Body of pancreas (tissue), 4 donors: ENCODE measurements around the gene CAMK2B. TPM values are rescaled to one million over a fixed set of nuclear protein-coding genes. Genes with fewer than 3 reads are reported as not detected.
"Not testable (repeated sequence)": the region's sequence is repeated elsewhere in the genome, so short reads cannot be mapped to it uniquely, and the experiment has no call there.

Experiments
- ATAC-seq: fragments of 150-250 bp; one replicate; pipeline ENCODE4 v1.9.1; 2016
- DNase-seq, 4 donors: peaks; one replicate each; pipeline ENCODE4 v3.0.0-alpha.2; 2019
- H3K27ac ChIP-seq, 4 donors: fragments of 200-600 bp; sonication (generic); 1 replicate in 3 of 4; 2 replicates in 1 of 4; pipeline versions ENCODE4 v1.5.1 to v1.6.1; 2016 to 2019; ENCODE audit warnings: mild to moderate bottlenecking in 1 of 4, mixed read lengths in 1 of 4, moderate library complexity in 1 of 4
- H3K27me3 ChIP-seq, 2 donors: fragments of 200-600 bp; sonication (generic); one replicate each; pipeline ENCODE4 v1.6.0; 2016; ENCODE audit warnings: mild to moderate bottlenecking in 1 of 2
- H3K36me3 ChIP-seq, 2 donors: fragments of 200-600 bp; sonication (generic); replicated peaks in 1 of 2; 2 replicates each; pipeline ENCODE4 v1.5.1; 2016; ENCODE audit warnings: low read depth in 2 of 2; ENCODE audit not compliant: insufficient read depth in 1 of 2
- H3K4me1 ChIP-seq: fragments of 200-600 bp; sonication (generic); one replicate; pipeline ENCODE4 v1.6.0; 2016
- H3K4me3 ChIP-seq, 2 donors: fragments of 200-600 bp; sonication (generic); 1 replicate in 1 of 2; 2 replicates in 1 of 2; pipeline ENCODE4 v1.5.1; 2016 to 2019
- H3K9me3 ChIP-seq, 3 donors: fragments of 200-600 bp; sonication (generic); 1 replicate in 2 of 3; 2 replicates in 1 of 3; pipeline ENCODE4 v1.5.1; 2016
- POLR2A ChIP-seq, 3 donors: fragments of 450-650 bp; IDR thresholded peaks; one replicate each; pipeline ENCODE4 v1.6.1; 2016; ENCODE audit warnings: antibody characterized with exemption in 3 of 3, mild to moderate bottlenecking in 2 of 3
- WGBS, 2 donors: methylation state at CpG; one replicate each; pipeline ENCODE4 v1.1.5; 2017; 5-methylcytosine and 5-hydroxymethylcytosine counted together
- intact Hi-C: fragments of 100-400 bp; cut with DNase I; formaldehyde crosslinking; loops from one replicate; pipeline ENCODE4 v1.15.1; 2023
- total RNA-seq, 2 donors: library from RNA; depleted of rRNA; stranded (reverse); fragments of >200 nt; gene quantifications; one replicate each; pipeline ENCODE4 v1.1.0, GENCODE V29; 2016
- TF ChIP-seq, protein P1 (sequence below), 7 experiments: fragments of 450-650 bp in 4 of 7; fragments of 200-600 bp in 3 of 7; sonication (generic) in 3 of 7; IDR thresholded peaks; one replicate each; pipeline ENCODE4 v1.5.1; 2016 to 2019; ENCODE audit warnings: antibody characterized with exemption in 7 of 7

CAMK2B gene
- total RNA-seq, 2 donors from 2014 or later = 0.52 to 7.6 TPM

DNA sequence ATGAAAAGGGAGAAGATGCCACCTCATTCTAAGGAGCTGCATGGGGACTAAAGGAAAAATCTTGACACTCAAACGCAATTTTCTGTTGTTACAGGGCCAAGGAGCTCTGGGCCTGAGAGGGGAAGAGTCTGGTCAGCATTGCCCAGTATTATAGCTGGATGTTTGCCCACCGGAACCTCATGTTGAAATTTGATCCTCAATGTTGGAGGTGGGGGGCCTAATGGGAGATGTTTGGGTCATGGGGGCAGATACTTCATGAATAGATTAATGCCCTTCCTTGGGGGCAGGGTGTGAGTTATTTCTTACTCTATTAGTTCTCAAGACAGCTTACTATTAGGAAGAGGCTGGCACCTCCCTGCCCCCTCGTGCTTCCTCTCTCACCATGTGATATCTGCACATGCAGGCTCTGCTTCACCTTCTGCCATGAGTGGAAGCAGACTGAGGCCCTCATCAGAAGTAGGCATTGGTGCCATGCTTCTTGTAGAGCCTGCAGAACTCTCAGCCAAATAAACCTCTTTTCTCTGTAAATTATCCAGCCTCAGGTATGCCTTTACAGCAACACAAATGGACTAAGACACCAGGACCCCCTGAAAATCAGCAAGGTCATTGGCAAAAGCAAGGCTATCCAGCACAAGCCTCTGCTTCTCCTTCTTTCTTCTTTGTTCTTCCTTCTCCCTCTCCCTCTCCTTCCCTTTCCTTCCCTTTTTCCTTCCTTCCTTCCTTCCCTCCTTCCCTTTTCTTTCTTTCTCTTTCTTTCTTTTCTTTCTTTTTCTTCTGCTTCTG lies 151.3 kb downstream of the CAMK2B start:
- ATAC-seq = no peak
- Histone ChIP-seq H3K27me3 (no peaks in the 10 kb centered on the region), H3K27ac (no peak overlapping the region), H3K4me1 (no peaks in the 10 kb centered on the region), H3K36me3 (no peaks in the 10 kb centered on the region), H3K9me3 (no peaks in the 10 kb centered on the region), H3K4me3 (no peak overlapping the region)
- TF ChIP-seq POLR2A (IDR thresholded peaks at IDR 0.05) = no peak
- TF ChIP-seq, protein P1, sequence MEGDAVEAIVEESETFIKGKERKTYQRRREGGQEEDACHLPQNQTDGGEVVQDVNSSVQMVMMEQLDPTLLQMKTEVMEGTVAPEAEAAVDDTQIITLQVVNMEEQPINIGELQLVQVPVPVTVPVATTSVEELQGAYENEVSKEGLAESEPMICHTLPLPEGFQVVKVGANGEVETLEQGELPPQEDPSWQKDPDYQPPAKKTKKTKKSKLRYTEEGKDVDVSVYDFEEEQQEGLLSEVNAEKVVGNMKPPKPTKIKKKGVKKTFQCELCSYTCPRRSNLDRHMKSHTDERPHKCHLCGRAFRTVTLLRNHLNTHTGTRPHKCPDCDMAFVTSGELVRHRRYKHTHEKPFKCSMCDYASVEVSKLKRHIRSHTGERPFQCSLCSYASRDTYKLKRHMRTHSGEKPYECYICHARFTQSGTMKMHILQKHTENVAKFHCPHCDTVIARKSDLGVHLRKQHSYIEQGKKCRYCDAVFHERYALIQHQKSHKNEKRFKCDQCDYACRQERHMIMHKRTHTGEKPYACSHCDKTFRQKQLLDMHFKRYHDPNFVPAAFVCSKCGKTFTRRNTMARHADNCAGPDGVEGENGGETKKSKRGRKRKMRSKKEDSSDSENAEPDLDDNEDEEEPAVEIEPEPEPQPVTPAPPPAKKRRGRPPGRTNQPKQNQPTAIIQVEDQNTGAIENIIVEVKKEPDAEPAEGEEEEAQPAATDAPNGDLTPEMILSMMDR (IDR thresholded peaks at IDR 0.05) = no peak
- WGBS, 2 donors = 43 to 44% methylated on average over 3 of the region's 3 CpGs
- DNase-seq = no peak
- intact Hi-C loops = no loop called here

DNA sequence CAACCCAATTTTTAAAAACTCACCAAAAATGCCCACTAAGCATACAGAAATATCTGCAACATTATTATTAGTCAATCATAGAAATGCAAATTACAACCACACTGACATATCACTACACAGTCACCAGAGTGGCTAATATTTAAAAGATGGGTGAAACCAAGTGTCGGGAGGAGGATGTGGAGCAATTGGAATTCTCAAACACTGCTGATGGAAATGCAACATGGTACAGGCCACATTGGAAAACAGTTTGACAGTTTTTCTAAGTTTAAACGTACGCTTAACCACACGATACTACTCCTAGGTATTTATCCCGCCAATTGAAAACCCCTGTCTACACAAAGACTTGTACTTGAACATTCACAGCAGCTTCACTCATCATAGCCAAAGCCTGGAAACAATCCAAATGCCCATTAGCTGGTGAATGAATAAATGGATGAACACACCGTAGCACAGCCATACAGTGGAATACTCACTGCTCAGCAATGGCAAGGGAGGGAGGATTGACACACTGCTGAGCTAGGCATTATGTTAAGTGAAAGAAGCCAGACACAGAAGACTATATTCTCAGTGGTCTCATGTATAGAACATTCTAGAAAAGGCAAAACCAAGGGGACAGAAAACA lies 152.5 kb downstream of the CAMK2B start:
- no peak overlapping the region for H3K4me3 ChIP-seq
- H3K36me3 ChIP-seq = no peaks in the 10 kb centered on the region
- intact Hi-C loops = no loop called here
- no peak for TF ChIP-seq POLR2A (IDR thresholded peaks at IDR 0.05)
- TF ChIP-seq, protein P1 (IDR thresholded peaks at IDR 0.05) = no peak
- ATAC-seq (no peak), DNase-seq (no peak)
- no peaks in the 10 kb centered on the region for H3K27me3 ChIP-seq
- 69 to 79% methylated on average over 6 of the region's 6 CpGs for WGBS, 2 donors
- H3K4me1 ChIP-seq = no peaks in the 10 kb centered on the region
- H3K9me3 ChIP-seq = no peaks in the 10 kb centered on the region
- no peak overlapping the region for H3K27ac ChIP-seq

DNA sequence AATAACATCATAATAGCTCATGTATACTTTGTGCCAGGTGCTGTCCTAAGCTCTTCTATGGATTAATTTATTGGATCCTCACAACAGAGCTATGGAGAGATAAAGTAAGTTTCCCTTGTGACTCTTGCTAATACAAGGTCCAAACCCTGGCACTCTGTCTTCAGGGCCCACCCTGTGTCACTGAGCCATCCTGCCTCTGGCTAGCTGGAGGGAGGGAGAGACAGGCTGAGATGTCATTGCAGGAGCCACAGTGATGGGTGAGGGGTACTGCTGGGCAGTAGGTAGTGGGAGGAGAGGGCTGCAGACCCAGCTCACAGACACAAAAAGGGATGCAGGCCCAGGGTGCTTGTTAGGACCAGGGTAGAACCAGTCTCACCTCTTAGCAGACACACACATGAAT lies 153.0 kb downstream of the CAMK2B start:
- Histone ChIP-seq H3K4me3 (no peak overlapping the region), H3K36me3 (no peaks in the 10 kb centered on the region), H3K27me3 (no peaks in the 10 kb centered on the region), H3K4me1 (no peaks in the 10 kb centered on the region), H3K9me3 (no peaks in the 10 kb centered on the region), H3K27ac (no peak overlapping the region)
- TF ChIP-seq, protein P1 (IDR thresholded peaks at IDR 0.05) = no peak
- TF ChIP-seq POLR2A (IDR thresholded peaks at IDR 0.05) = no peak
- ATAC-seq = no peak
- intact Hi-C loops = no loop called here
- DNase-seq = no peak

- not testable (repeated sequence) for H3K27ac ChIP-seq, H3K4me3 ChIP-seq
- WGBS, 2 donors = 90 to 93% methylated on average over 9 of the region's 9 CpGs
Measured at GRCh38 chr7:44171901-44172300, 153.5 kb downstream of the CAMK2B start.

GRCh38 chr7:44167920-44168319 lies 157.5 kb downstream of the CAMK2B start:
- Histone ChIP-seq H3K27ac (no peak overlapping the region), H3K9me3 (no peaks in the 10 kb centered on the region), H3K4me3 (no peak overlapping the region), H3K36me3 (no peaks in the 10 kb centered on the region), H3K27me3 (no peaks in the 10 kb centered on the region), H3K4me1 (no peaks in the 10 kb centered on the region)
- TF ChIP-seq POLR2A (IDR thresholded peaks at IDR 0.05) = no peak
- TF ChIP-seq, protein P1 (IDR thresholded peaks at IDR 0.05) = no peak
- no peak for ATAC-seq
- DNase-seq = no peak
- intact Hi-C loops = no loop called here

More at GRCh38 chr7:44171901-44172300, 153.5 kb downstream of the CAMK2B start:
- H3K27me3 ChIP-seq, ATAC-seq, intact Hi-C loops, H3K9me3 ChIP-seq, DNase-seq, H3K36me3 ChIP-seq, H3K4me1 ChIP-seq: not testable (repeated sequence)

Other genes with a start within 250 kb of the CAMK2B start
- 10 to 100 TPM; 49.8 to 53.7 TPM for gene POLM, start 243.1 kb downstream of the CAMK2B start, total RNA-seq
- 10 to 100 TPM; 39.2 to 51.9 TPM for gene AEBP1, start 221.2 kb downstream of the CAMK2B start, total RNA-seq
- 10 to 100 TPM; 32.7 to 64.6 TPM for gene POLD2, start 202.0 kb downstream of the CAMK2B start, total RNA-seq
- gene MYL7, start 184.3 kb downstream of the CAMK2B start, total RNA-seq = not detected
- 1 to 10 TPM; 1.3 to 2.1 TPM for gene GCK, start 136.2 kb downstream of the CAMK2B start, total RNA-seq
- gene YKT6, start 124.6 kb downstream of the CAMK2B start, total RNA-seq = 10 to 100 TPM; 37.6 to 55.4 TPM
- 10 to 100 TPM; 20.4 to 20.8 TPM for gene NUDCD3, start 165.1 kb upstream of the CAMK2B start, total RNA-seq
- gene NPC1L1, start 215.7 kb upstream of the CAMK2B start, total RNA-seq = under 1 TPM in 1 of 2 donors, not detected in 1; 0.52 TPM
- gene DDX56, start 248.3 kb upstream of the CAMK2B start, total RNA-seq = 10 to 100 TPM; 32.2 to 54.1 TPM